DLD1 (cell line): ENCODE data around the gene AGR3.

Experiments
- in situ Hi-C: cut with HindIII; loops from 2 replicates; pipeline ENCODE4 v1.10.0; 2017; ENCODE audit warnings: low sequenced_read_pairs

AGR3 gene

GRCh38 chr7:16881844-16882243 is at the start of gene AGR3:
AGR3 (minus strand) TSS chr7:16881983; CDS start chr7:16878618, 3,365 bp downstream.
- in situ Hi-C loops: no loop called here

- in situ Hi-C loops: no loop called here
These were observed 49.2 kb upstream of the AGR3 start for GRCh38 chr7:16930946-16931345.

GRCh38 chr7:16929146-16929762 is 47.5 kb upstream of the AGR3 start:
- in situ Hi-C loops: no loop called here

GRCh38 chr7:16926861-16927260 is 45.1 kb upstream of the AGR3 start:
- in situ Hi-C loops: no loop called here

GRCh38 chr7:16926283-16926682 is 44.5 kb upstream of the AGR3 start:
- in situ Hi-C loops: no loop called here

- in situ Hi-C loops: no loop called here
These were observed 43.8 kb upstream of the AGR3 start for GRCh38 chr7:16925609-16926008.

GRCh38 chr7:16923019-16923418 is 41.2 kb upstream of the AGR3 start:
- in situ Hi-C loops: no loop called here

- in situ Hi-C loops: no loop called here
These were observed 40.0 kb upstream of the AGR3 start for GRCh38 chr7:16921644-16922257.

GRCh38 chr7:16921151-16921550 is 39.4 kb upstream of the AGR3 start:
- in situ Hi-C loops: no loop called here

- in situ Hi-C loops: no loop called here
These were observed 37.7 kb upstream of the AGR3 start for GRCh38 chr7:16919440-16919839.

GRCh38 chr7:16918288-16918895 is 36.6 kb upstream of the AGR3 start:
- in situ Hi-C loops: no loop called here

GRCh38 chr7:16916738-16917137 is 35.0 kb upstream of the AGR3 start:
- in situ Hi-C loops: no loop called here

GRCh38 chr7:16916105-16916639 is 34.4 kb upstream of the AGR3 start:
- in situ Hi-C loops: no loop called here

GRCh38 chr7:16915405-16915804 is 33.6 kb upstream of the AGR3 start:
- in situ Hi-C loops: no loop called here

GRCh38 chr7:16914771-16915170 is 33.0 kb upstream of the AGR3 start:
- in situ Hi-C loops: no loop called here

- in situ Hi-C loops: no loop called here
These were observed 31.9 kb upstream of the AGR3 start for GRCh38 chr7:16913643-16914042.

GRCh38 chr7:16912540-16912939 is 30.8 kb upstream of the AGR3 start:
- in situ Hi-C loops: no loop called here

GRCh38 chr7:16908561-16908960 is 26.8 kb upstream of the AGR3 start:
- in situ Hi-C loops: no loop called here

- in situ Hi-C loops: no loop called here
These were observed 23.7 kb upstream of the AGR3 start for GRCh38 chr7:16905300-16906044.

GRCh38 chr7:16904076-16904475 is 22.3 kb upstream of the AGR3 start:
- in situ Hi-C loops: no loop called here

GRCh38 chr7:16900209-16900768 is 18.5 kb upstream of the AGR3 start:
- in situ Hi-C loops: no loop called here
